SK-N-MC (cell line): ENCODE data around the gene COL1A2.

ENCODE experiments used
- DNase-seq: peaks from one replicate; pipeline ENCODE4 v3.0.0-alpha.2; 2011; ENCODE audit warnings: low read depth, low spot score
- H3K27ac ChIP-seq: fragments of 200-600 bp; sonication (generic); 2 replicates; pipeline ENCODE4 v1.5.1; 2016; ENCODE audit warnings: mixed run types
- H3K36me3 ChIP-seq: fragments of 200-600 bp; sonication (generic); 2 replicates; pipeline ENCODE4 v1.6.1; 2017; ENCODE audit warnings: antibody characterized with exemption, low read length, mixed read lengths; ENCODE audit not compliant: insufficient read depth
- H3K4me3 ChIP-seq: fragments of 200-600 bp; sonication (generic); 2 replicates; pipeline ENCODE4 v1.5.1; 2016
- H3K9ac ChIP-seq: fragments of 200-600 bp; sonication (generic); 2 replicates; pipeline ENCODE4 v1.8.0; 2017; ENCODE audit warnings: mixed run types, mixed read lengths; ENCODE audit not compliant: insufficient read length
- H3K9me3 ChIP-seq: fragments of 200-600 bp; sonication (generic); 2 replicates; pipeline ENCODE4 v1.6.1; 2017; ENCODE audit warnings: low read depth, mild to moderate bottlenecking, antibody characterized with exemption, low read length, moderate library complexity, mixed read lengths
- EZH2 ChIP-seq: fragments of 200-600 bp; sonication (generic); IDR thresholded peaks from one replicate; pipeline ENCODE4 v1.6.1; 2017; ENCODE audit warnings: antibody characterized with exemption
- FOXP2 ChIP-seq: optimal IDR thresholded peaks from 2 replicates; pipeline ENCODE3; 2011; ENCODE audit warnings: mild to moderate bottlenecking, moderate library complexity; ENCODE audit not compliant: insufficient read depth; ENCODE audit errors: extremely low read length, control extremely low read depth
- POLR2AphosphoS5 ChIP-seq: IDR thresholded peaks from 2 replicates; pipeline ENCODE4 v1.6.1; 2012; ENCODE audit warnings: mild to moderate bottlenecking, low read depth, low read length, borderline replicate concordance

The COL1A2 gene

DNA sequence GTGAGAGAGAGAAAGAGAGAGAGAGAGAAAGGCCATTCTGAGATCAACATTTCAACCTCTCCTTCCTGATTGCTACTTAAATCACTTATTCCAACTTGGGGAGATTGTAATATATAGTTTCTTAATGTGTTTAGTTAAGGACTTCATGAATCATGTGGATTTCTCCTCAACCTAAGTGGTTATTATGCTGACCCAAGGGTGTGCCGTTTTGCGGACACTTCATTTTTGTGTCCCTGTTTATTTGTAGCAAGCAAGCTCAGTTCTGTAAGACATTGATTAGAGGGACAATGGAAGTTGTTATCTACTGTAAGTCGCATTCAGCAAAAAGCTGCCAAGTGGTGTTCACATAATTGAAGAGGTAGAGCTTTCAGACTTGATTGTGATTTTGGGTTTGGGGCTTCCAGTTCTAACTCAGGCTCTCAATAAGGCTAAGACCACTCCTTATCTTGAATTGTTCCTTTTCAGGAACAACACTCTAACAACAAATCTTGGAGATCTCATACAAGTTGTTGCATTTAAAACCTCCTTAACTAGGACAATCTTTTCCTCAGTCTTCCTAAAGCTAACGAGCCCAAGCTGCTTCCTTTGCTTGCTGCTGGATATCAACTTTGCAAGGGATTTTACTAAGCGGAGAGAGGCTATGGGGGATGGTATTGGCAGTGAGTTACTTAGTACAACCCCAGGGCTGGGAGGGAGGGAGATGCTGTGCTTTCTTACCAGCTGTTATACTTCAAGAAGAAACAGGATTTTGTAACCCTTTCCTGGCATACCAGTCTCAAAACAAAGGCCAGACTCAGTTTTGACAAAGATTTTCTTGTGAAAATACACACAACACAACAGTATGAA lies 19.8 kb upstream of the COL1A2 start:
- H3K27ac ChIP-seq: peak overlapping the region; percentile 99
- H3K36me3 ChIP-seq: no peaks in the 10 kb centered on the region
- peak overlapping the region; percentile 75 for H3K9ac ChIP-seq
- peak; percentile 97 for DNase-seq
- H3K4me3 ChIP-seq: peak overlapping the region; percentile 75
- H3K9me3 ChIP-seq: no peaks in the 10 kb centered on the region
- no peak; the same call in 1 of the 2 replicates for TF ChIP-seq POLR2AphosphoS5
- TF ChIP-seq FOXP2: peak; percentile 9

DNA sequence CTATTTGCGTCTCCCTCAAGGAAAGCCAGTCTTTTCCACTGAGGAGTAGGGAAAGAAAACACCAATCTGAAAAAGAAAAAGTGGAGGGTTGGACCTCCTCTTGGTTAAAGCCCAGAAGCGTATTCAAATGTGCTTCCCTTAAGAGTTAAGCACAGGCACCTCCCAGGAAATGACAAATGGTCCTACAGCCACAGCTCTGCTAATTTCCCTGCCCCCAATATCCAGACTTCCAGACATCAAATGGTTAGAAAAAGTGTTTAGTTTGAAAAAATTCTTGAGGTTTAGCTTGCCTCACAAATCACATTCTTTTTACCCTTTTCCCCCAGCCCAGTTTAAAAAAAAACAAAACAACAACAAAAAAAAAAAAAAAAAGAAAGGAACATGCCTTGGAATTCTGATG lies 19.0 kb upstream of the COL1A2 start:
- DNase-seq: peak; percentile 96
- H3K36me3 ChIP-seq: no peaks in the 10 kb centered on the region
- no peaks in the 10 kb centered on the region for H3K9me3 ChIP-seq
- peak overlapping the region; percentile 99 for H3K27ac ChIP-seq
- peak; percentile 50 for TF ChIP-seq FOXP2
- no peak for TF ChIP-seq EZH2
- peak; percentile 17 for TF ChIP-seq POLR2AphosphoS5
- H3K9ac ChIP-seq: peak overlapping the region; percentile 75
- H3K4me3 ChIP-seq: peak overlapping the region; percentile 75

GRCh38 chr7:94376281-94376680 lies 18.4 kb upstream of the COL1A2 start:
- peak overlapping the region; percentile 99 for H3K27ac ChIP-seq
- H3K9me3 ChIP-seq: no peaks in the 10 kb centered on the region
- no peak for TF ChIP-seq POLR2AphosphoS5
- TF ChIP-seq FOXP2: no peak
- TF ChIP-seq EZH2: no peak
- DNase-seq: no peak
- no peaks in the 10 kb centered on the region for H3K36me3 ChIP-seq
- no peak overlapping the region for H3K9ac ChIP-seq
- H3K4me3 ChIP-seq: no peak overlapping the region

DNA sequence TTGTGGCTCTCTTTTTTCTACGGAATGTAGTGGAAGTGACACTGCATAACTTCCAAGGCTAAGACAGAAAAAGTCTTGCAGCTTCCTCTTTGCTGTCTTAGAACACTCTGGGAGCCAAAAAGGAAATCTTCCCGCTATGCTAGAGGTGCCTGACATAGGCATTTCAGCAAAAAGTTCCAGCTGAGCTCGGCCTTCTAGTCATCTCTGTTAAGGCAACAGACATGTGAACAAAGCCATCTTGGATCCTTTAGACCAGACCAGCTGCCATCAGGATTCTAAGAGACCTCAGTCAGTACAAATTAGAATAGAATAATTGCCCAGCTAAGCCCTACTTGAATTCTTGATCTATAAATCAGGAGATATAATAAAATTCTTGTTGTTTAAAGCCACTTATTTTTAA lies 16.3 kb upstream of the COL1A2 start:
- TF ChIP-seq POLR2AphosphoS5 (no peak), FOXP2 (no peak), EZH2 (no peak)
- no peak for DNase-seq
- Histone ChIP-seq H3K4me3 (no peak overlapping the region), H3K9ac (no peak overlapping the region), H3K36me3 (no peaks in the 10 kb centered on the region), H3K9me3 (no peaks in the 10 kb centered on the region), H3K27ac (peak overlapping the region; percentile 63)

- no peak for TF ChIP-seq POLR2AphosphoS5
- no peak for TF ChIP-seq EZH2
- TF ChIP-seq FOXP2: no peak
- no peak for DNase-seq
- Histone ChIP-seq H3K9ac (no peak overlapping the region), H3K36me3 (no peaks in the 10 kb centered on the region), H3K4me3 (no peak overlapping the region), H3K27ac (0 out of 2 replicates have a peak overlapping the region, but pooled peaks have one; percentile 32), H3K9me3 (no peaks in the 10 kb centered on the region)
Observed at GRCh38 chr7:94380264-94380663, 14.4 kb upstream of the COL1A2 start.

DNA sequence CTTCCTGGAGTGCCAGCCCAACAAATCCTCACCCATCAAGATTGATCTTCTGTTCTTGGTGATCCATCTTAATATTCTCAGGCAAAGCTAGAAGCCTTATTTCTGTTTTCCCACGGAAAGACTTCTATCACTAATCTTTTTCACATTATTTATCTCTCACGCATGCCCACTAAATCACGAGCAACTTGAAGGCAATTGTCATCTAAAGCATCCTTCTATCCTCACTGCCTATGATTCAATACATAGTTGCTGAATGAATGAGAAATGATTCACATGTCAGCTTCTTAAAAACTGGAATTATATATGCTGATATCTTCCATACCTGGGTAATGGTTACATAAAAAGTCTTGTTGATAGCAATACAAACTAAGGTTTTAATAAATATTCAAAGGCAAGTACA lies 12.6 kb upstream of the COL1A2 start:
- Histone ChIP-seq H3K4me3 (no peak overlapping the region), H3K27ac (no peak overlapping the region), H3K36me3 (no peaks in the 10 kb centered on the region), H3K9me3 (no peaks in the 10 kb centered on the region), H3K9ac (no peak overlapping the region)
- TF ChIP-seq EZH2 (no peak), FOXP2 (no peak), POLR2AphosphoS5 (no peak)
- no peak for DNase-seq

DNA sequence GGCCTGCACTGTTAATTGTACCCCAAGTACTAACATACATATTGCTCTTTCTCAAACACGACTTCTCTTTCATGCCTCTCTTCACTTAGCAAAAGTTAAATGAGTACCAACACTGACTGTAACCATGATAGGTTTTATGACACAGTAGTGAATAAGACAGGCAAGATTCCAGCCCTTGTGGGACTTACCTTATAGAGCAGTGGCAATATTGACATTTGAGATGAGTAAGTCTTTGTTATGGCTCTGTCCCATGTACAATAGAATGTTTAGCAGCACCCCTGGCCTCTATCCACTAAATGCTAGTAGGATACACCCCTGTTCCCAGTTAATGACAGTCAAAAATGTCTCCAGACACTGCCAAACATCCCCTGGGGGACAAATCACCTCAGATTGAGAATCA lies 11.9 kb upstream of the COL1A2 start:
- Histone ChIP-seq H3K36me3 (no peaks in the 10 kb centered on the region), H3K27ac (no peak overlapping the region), H3K4me3 (no peak overlapping the region), H3K9ac (no peak overlapping the region), H3K9me3 (no peaks in the 10 kb centered on the region)
- TF ChIP-seq FOXP2: no peak
- TF ChIP-seq EZH2: no peak
- no peak for TF ChIP-seq POLR2AphosphoS5
- no peak for DNase-seq

GRCh38 chr7:94384315-94384714 lies 10.4 kb upstream of the COL1A2 start:
- DNase-seq: no peak

More at GRCh38 chr7:94384315-94384714, 10.4 kb upstream of the COL1A2 start:
- H3K9me3 ChIP-seq: no peaks in the 10 kb centered on the region
- H3K27ac ChIP-seq: no peak overlapping the region
- H3K9ac ChIP-seq: no peak overlapping the region
- H3K4me3 ChIP-seq: peak overlapping the region; percentile 13; the same call in 1 of the 2 replicates
- no peak for TF ChIP-seq POLR2AphosphoS5
- TF ChIP-seq EZH2: no peak
- H3K36me3 ChIP-seq: no peaks in the 10 kb centered on the region
